GM19035 (cell line): ENCODE measurements around the gene ABCF1.
A peak's percentile ranks its signal among the peaks of the same experiment; 100 is the strongest.

Experiments
- ATAC-seq: cut with Tn5 transposase; IDR thresholded peaks from one replicate; pipeline ENCODE4 v1.9.1; 2021; ENCODE audit not compliant: unreplicated experiment

ABCF1 gene

DNA sequence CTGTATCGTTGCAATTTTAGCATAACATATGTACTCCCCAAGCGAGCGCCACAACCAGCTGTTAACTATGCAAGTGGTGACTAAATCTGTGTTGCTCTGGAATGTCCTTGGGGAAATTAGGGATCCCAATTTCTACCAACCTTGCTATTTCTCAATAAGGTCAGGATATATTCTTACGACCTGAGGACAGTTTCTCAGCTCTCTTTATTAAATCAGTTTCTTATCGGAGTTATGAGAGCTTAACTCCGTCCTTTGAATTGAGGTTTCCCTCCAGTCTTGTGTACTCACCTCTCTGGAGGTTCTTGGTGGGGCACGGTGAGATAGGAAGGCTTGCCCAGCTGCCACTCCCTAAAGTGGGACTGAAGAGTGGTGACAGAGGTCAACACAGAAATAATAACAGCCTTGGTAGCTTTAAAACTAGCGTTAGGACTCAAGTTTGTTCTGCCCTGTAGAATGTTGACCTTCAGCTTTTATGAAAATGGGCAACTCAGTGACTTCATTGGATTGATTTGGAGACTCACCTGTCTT lies 47.1 kb downstream of the ABCF1 start:
- no peak for ATAC-seq

DNA sequence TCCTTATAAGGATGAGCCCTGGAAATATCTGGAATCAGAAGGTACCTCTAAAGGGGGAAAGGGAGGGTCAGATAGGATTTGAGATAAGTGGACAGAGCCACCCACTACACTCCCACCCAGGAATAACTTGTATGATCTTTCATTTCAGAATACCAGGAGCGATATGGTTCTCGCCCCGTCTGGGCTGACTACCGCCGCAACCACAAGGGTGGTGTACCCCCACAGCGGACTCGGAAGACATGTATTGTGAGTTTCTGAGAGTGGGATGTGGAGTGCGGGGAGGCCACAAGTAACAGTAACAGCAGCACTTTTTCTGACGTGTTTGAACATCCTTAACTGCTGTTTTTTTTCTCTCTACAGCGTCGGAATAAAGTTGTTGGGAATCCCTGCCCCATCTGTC lies 48.3 kb downstream of the ABCF1 start:
- ATAC-seq, result no peak

DNA sequence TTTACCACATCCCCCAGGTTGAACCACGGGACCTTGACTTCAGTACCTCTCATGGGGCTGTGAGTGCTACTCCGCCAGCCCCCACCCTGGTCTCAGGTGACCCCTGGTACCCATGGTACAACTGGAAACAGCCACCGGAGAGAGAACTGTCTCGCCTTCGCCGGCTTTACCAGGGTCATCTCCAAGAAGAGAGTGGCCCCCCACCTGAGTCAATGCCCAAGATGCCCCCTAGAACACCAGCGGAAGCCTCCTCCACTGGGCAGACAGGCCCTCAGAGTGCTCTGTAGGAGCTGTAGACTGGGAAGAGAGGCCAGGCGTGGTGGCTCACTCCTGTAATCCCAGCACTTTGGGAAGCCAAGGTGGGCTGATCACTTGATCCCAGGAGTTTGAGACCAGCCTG lies 54.3 kb downstream of the ABCF1 start:
- no peak for ATAC-seq

DNA sequence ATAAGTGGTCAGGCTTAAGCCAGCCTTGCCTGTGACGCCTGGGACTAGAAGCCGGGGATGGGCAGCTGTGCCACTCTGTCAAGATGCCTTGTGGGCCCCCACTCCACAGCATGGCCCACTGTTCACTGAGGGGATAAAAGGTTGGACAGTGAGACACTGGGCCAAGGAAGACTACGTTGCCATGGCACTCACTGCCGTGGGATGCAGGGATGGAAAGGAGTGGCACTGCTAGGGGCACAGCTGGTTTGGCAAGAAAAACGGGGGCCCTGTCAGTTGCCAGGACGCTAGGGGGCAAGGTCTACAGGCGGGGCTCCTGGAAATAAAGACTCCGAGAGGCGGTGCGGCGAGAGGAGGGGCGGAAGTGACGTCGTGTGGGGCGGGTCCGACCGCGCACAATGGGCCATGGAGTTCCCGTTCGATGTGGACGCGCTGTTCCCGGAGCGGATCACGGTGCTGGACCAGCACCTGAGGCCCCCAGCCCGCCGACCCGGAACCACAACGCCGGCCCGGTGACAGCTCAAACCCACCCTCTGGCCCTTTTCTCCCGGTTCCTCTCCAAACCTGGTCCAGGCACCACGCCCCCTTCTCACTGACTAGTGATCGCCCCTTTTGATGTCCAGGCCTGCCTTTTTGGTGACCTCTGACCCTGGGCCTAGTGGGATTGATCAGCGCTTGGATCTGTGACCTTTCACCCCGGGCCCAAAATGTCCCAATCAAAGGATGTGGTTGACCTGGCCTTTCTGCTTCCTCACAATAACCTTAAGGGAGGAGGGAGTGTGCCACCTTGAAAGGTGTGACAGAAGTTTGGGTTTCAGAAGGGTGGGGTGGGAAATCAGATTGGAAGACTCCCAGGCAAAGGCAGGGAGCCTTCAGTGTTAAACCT lies 55.5 kb downstream of the ABCF1 start, which contains the start of gene ATAT1:
ATAT1 (plus strand) TSS at position 391 of the 883 bp plus-strand sequence.
- ATAC-seq, result peak; percentile 80

DNA sequence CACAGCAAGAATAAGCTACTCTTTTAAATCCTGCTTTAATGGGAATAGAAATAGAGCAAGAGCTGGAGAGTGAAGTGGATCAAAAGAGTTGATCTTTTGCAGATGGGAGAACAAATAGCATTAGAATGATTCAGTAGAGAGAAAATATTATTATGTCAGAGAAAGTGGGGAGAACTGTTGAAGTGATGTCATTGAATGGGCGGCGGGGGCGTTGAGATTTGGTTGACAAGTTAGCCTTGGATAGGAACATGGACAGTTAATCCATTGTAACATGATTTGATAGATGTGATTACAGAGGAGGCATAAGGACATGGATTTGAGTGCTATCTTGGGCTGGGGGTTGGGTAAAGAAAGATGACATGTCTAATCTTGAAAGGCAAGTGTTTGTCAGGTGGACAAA lies 64.6 kb downstream of the ABCF1 start:
- ATAC-seq, result no peak

DNA sequence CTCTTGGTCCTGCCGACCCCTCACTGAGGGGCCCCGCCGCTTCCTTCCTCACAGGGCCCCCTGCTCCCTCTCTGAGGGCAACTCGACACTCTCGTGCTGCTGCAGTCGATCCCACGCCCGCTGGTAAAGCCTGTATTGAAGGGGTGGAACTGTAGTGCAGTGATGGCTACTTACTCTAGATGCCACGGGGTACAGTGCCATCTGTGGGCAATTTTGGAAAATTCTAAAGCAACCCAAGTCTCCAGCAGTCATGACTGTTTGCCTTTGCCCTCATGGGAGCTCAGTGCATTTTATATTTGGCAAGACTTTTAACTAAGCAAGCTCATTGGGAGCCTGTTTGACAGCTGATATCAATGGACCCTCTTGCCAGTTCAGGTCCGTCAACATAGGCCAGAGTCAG lies 69.2 kb downstream of the ABCF1 start:
- no peak for ATAC-seq

DNA sequence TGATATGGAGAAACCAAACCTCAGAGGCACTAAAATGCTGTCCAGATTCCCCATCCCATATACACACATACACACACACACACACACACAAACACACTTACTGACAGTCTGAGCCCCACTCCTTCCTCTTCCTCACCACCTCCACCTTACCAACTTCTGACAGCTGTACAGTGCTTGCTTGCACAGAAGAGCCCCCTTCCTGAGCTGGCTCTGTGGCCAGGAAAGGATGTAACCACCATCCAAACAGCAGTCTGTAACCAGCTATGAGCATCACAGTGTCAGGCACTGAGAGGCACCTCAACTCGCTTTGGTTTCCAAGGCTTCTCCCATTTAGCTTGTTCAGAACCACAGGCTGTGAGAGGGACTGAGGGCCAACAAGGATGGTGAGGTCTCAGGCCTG lies 69.8 kb downstream of the ABCF1 start:
- no peak for ATAC-seq
